GM23338 (cell line): ENCODE data around the gene MYO9B. TPM values are rescaled to one million over a fixed set of nuclear protein-coding genes. Genes with fewer than 3 reads are reported as not detected.
A peak's percentile ranks its signal among the peaks of the same experiment; 100 is the strongest.

Experiments used
- ATAC-seq: fragments of 200-7000 bp; cut with Tn5 transposase; 3 replicates; pipeline ENCODE4 v1.9.1; 2020
- DNase-seq: peaks from one replicate; pipeline ENCODE4 v3.0.0-alpha.2; 2015; ENCODE audit warnings: low spot score
- H2AFZ ChIP-seq: fragments of 200-600 bp; sonication (generic); 2 replicates; pipeline ENCODE4 v1.8.0; 2016; ENCODE audit warnings: antibody characterized with exemption, mild to moderate bottlenecking, moderate library complexity
- H3F3A ChIP-seq: fragments of 200-600 bp; sonication (generic); replicated peaks from 2 replicates; pipeline ENCODE4 v1.8.0; 2017; ENCODE audit warnings: antibody characterized with exemption, mixed run types, low read depth
- H3K27ac ChIP-seq: fragments of 200-600 bp; sonication (generic); 2 replicates; pipeline ENCODE4 v1.6.1; 2016; ENCODE audit warnings: low read depth
- H3K27me3 ChIP-seq: fragments of 200-600 bp; sonication (generic); 2 replicates; pipeline ENCODE4 v1.8.0; 2016; ENCODE audit warnings: mild to moderate bottlenecking, mixed run types, moderate library complexity; ENCODE audit not compliant: insufficient read depth
- H3K36me3 ChIP-seq: fragments of 200-600 bp; sonication (generic); 2 replicates; pipeline ENCODE4 v1.8.0; 2016; ENCODE audit warnings: mild to moderate bottlenecking; ENCODE audit not compliant: insufficient read depth
- H3K4me1 ChIP-seq: fragments of 200-600 bp; sonication (generic); 2 replicates; pipeline ENCODE4 v1.8.0; 2016; ENCODE audit warnings: mild to moderate bottlenecking, moderate library complexity; ENCODE audit not compliant: insufficient read depth
- H3K4me2 ChIP-seq: fragments of 200-600 bp; sonication (generic); 2 replicates; pipeline ENCODE4 v1.7.1; 2017; ENCODE audit warnings: mixed run types
- H3K4me3 ChIP-seq: fragments of 200-600 bp; sonication (generic); 2 replicates; pipeline ENCODE4 v1.6.1; 2016; ENCODE audit warnings: mixed run types
- H3K79me2 ChIP-seq: fragments of 200-600 bp; sonication (generic); replicated peaks from 2 replicates; pipeline ENCODE4 v1.8.0; 2017; ENCODE audit warnings: mild to moderate bottlenecking; ENCODE audit not compliant: insufficient read depth
- H3K9me2 ChIP-seq: fragments of 200-600 bp; sonication (generic); 2 replicates; pipeline ENCODE4 v1.8.0; 2017; ENCODE audit not compliant: insufficient read depth
- H4K20me1 ChIP-seq: fragments of 200-600 bp; sonication (generic); replicated peaks from 2 replicates; pipeline ENCODE4 v1.8.0; 2017; ENCODE audit warnings: mild to moderate bottlenecking; ENCODE audit not compliant: insufficient read depth
- H3K27ac Mint-ChIP-seq: 2 replicates; pipeline ENCODE4 v1.8.0; 2020; ENCODE audit warnings: inconsistent platforms, mild to moderate bottlenecking, moderate library complexity, mixed read lengths
- H3K27me3 Mint-ChIP-seq: 3 replicates; pipeline ENCODE4 v1.8.0; 2022; ENCODE audit warnings: low read depth, mild to moderate bottlenecking, moderate library complexity, mixed read lengths, inconsistent platforms; ENCODE audit not compliant: insufficient read depth, poor library complexity
- H3K36me3 Mint-ChIP-seq: 3 replicates; pipeline ENCODE4 v1.8.0; 2021; ENCODE audit warnings: low read depth, mild to moderate bottlenecking, inconsistent platforms, moderate library complexity, mixed read lengths
- H3K4me1 Mint-ChIP-seq: 3 replicates; pipeline ENCODE4 v1.8.0; 2020; ENCODE audit warnings: mild to moderate bottlenecking, inconsistent platforms, mixed read lengths
- H3K4me3 Mint-ChIP-seq: 3 replicates; pipeline ENCODE4 v1.8.0; 2021; ENCODE audit warnings: moderate library complexity, mild to moderate bottlenecking, inconsistent platforms, mixed read lengths
- H3K9me3 Mint-ChIP-seq: 3 replicates; pipeline ENCODE4 v1.8.0; 2020; ENCODE audit warnings: moderate library complexity, mild to moderate bottlenecking, inconsistent platforms, mixed read lengths
- CREB1 ChIP-seq: fragments of 250-450 bp; sonication (Bioruptor Pico); IDR thresholded peaks from 2 replicates; pipeline ENCODE4 v1.5.0; 2020; ENCODE audit warnings: low read depth, mild to moderate bottlenecking, moderate library complexity
- CTCF ChIP-seq, 2 experiments: fragments of 200-600 bp in 1 of 2; sonication (generic) in 1 of 2; conservative IDR thresholded peaks; 2 replicates each; pipeline versions ENCODE4 v1.5.1 to v1.6.1; 2016 to 2017; ENCODE audit warnings: antibody characterized with exemption in 2 of 2, low read depth in 2 of 2, mild to moderate bottlenecking in 2 of 2, moderate library complexity in 1 of 2
- POLR2AphosphoS5 ChIP-seq: IDR thresholded peaks from 2 replicates; pipeline ENCODE4 v1.6.1; 2016; ENCODE audit warnings: antibody characterized with exemption, low read depth
- REST ChIP-seq: IDR thresholded peaks from one replicate; pipeline ENCODE4 v1.6.1; 2018; ENCODE audit warnings: antibody characterized with exemption; ENCODE audit not compliant: unreplicated experiment
- ZNF114 ChIP-seq: fragments of 250-450 bp; sonication (Bioruptor Pico); IDR thresholded peaks from 2 replicates; pipeline ENCODE4 v1.5.0; 2020; ENCODE audit warnings: mild to moderate bottlenecking, moderate library complexity
- ZNF331 ChIP-seq: fragments of 250-450 bp; sonication (Bioruptor Pico); IDR thresholded peaks from 2 replicates; pipeline ENCODE4 v1.5.0; 2020; ENCODE audit warnings: low read depth, mild to moderate bottlenecking, moderate library complexity
- ZNF462 ChIP-seq: fragments of 250-450 bp; sonication (Bioruptor Pico); IDR thresholded peaks from 2 replicates; pipeline ENCODE4 v1.5.0; 2020; ENCODE audit warnings: mild to moderate bottlenecking, moderate library complexity
- polyA plus RNA-seq: library from polyadenylated mRNA; unstranded; fragments of >200 nt; fragmentation: Nextera tagmentation; extraction: Ambion mirVana; gene quantifications from 2 replicates; pipeline ENCODE4 v1.2.1, GENCODE V29; 2016
- total RNA-seq: library from RNA; depleted of rRNA; stranded (reverse); fragments of >200 nt; shearing (Covaris generic); gene quantifications from 2 replicates; pipeline ENCODE4 v1.2.3, GENCODE V29; 2014

The MYO9B gene
- total and polyA plus RNA-seq, 2 experiments from 2014 or later: 28.7 to 61.3 TPM

GRCh38 chr19:17246681-17247425, 171.3 kb downstream of the MYO9B start (continued):
- TF ChIP-seq REST (no peak), CTCF (conservative IDR thresholded peaks at IDR 0.05; ENCODE audit: low read depth in 2 of 2) (no peak)

- H3K27ac ChIP-seq: peak overlapping the region; percentile 99
- DNase-seq (peak; percentile 91), ATAC-seq (peak; percentile 39)
- TF ChIP-seq CTCF (conservative IDR thresholded peaks at IDR 0.05; ENCODE audit: low read depth in 2 of 2) (no peak), ZNF114 (CRISPR knock-in tag) (no peak), ZNF462 (CRISPR knock-in tag) (no peak), CREB1 (peak; percentile 59; the same call in 1 of the 2 replicates), ZNF331 (CRISPR knock-in tag) (no peak), POLR2AphosphoS5 (peak; percentile 22; the same call in 1 of the 2 replicates)
- no peaks in the 10 kb centered on the region for H3K36me3 ChIP-seq
- no peaks in the 10 kb centered on the region for H3K27me3 ChIP-seq
- H3K9me3 Mint-ChIP-seq: no peaks in the 10 kb centered on the region
- H2AFZ ChIP-seq: no peak overlapping the region
- H3K27me3 Mint-ChIP-seq: peaks cover 27% of the 10 kb centered on the region
- peak overlapping the region; percentile 78 for H3K4me2 ChIP-seq
- peaks cover 20% of the 10 kb centered on the region for H3K79me2 ChIP-seq
- H4K20me1 ChIP-seq: peaks cover 8% of the 10 kb centered on the region; the same call in 1 of the 2 replicates
- H3K36me3 Mint-ChIP-seq: peaks cover 5% of the 10 kb centered on the region
- no peaks in the 10 kb centered on the region for H3K9me2 ChIP-seq
- peaks cover 26% of the 10 kb centered on the region for H3K4me1 Mint-ChIP-seq
- H3K27ac Mint-ChIP-seq: peak overlapping the region; percentile 97
- H3K4me3 Mint-ChIP-seq: peak overlapping the region; percentile 56
- peaks cover 32% of the 10 kb centered on the region for H3K4me1 ChIP-seq
- H3K4me3 ChIP-seq: peak overlapping the region; percentile 75; the same call in 1 of the 2 replicates
- peaks cover 29% of the 10 kb centered on the region for H3F3A ChIP-seq
Measured at GRCh38 chr19:17248011-17248776, 172.6 kb downstream of the MYO9B start.
